ENCODE results near the gene ANK3.

GRCh38 chr10:59985639-59986038 is 404.0 kb downstream of the ANK3 start:
- no peak for TF ChIP-seq CTCF (IDR thresholded peaks at IDR 0.05)
- no peak for TF ChIP-seq POLR2A (IDR thresholded peaks at IDR 0.05)

Data from uterus (tissue), 2 donors.